ENCODE results near the gene PALLD.

PALLD gene

DNA sequence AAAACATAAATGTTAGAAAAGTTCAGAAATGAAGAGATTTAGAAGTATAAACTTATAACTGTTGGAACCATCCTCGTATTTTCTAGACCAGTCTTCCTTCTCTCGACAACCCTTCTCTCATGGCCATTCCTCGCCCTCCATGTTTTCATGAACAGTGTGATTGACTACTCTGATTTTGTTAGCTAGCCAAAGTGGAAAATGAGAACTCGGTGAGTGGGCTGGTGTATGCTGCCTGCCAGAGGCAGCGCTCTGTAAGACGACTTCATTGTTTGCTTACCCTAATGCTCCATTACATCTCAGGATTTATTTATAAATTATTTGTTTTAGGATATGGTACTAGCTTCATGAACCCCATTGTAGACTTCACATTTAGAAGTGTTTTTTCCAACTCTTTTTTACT, 360.2 kb downstream of the PALLD start:
- TF ChIP-seq, protein P1, sequence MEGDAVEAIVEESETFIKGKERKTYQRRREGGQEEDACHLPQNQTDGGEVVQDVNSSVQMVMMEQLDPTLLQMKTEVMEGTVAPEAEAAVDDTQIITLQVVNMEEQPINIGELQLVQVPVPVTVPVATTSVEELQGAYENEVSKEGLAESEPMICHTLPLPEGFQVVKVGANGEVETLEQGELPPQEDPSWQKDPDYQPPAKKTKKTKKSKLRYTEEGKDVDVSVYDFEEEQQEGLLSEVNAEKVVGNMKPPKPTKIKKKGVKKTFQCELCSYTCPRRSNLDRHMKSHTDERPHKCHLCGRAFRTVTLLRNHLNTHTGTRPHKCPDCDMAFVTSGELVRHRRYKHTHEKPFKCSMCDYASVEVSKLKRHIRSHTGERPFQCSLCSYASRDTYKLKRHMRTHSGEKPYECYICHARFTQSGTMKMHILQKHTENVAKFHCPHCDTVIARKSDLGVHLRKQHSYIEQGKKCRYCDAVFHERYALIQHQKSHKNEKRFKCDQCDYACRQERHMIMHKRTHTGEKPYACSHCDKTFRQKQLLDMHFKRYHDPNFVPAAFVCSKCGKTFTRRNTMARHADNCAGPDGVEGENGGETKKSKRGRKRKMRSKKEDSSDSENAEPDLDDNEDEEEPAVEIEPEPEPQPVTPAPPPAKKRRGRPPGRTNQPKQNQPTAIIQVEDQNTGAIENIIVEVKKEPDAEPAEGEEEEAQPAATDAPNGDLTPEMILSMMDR (IDR thresholded peaks at IDR 0.05; ENCODE audit: insufficient read depth, missing control alignments): no peak
- no peak for FAIRE-seq
- no peak for DNase-seq (ENCODE audit: insufficient read length, low spot score)

DNA sequence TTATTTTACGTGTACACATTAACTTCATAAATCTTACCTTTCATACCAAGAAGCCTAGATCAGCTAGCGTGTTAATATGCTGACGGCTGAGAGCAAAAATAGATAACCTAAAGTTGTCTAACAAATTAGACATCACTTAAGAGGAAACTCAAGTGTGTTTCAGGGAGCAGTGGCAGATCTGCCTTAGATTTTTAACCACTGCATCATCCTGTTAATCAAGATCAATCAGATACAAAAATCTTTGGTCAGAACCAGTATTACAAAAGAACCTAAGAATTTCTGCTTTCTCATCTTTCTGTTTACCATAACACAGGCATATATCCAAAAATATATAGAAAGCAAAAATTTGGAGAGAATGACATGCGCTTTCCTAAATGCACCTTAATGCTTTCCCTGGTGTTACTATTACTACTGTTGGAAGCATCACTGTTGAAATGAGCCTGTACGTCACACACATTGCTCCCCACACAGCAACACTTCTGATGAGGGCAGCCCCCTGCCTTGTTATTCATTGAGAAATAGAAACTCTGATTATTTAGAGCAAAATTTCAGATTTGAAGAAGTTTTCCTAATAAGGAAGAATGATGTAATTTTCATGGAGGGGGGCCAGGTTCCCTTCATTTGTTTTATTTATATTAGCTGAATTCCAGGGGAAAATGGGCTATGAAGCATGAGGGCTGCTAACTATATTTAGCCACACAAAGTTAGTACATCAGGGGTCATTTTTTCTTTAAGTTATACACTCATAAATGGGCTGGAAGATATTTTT, 360.9 kb downstream of the PALLD start:
- FAIRE-seq (no peak), DNase-seq (ENCODE audit: insufficient read length, low spot score) (no peak)
- TF ChIP-seq, protein P1 (IDR thresholded peaks at IDR 0.05; ENCODE audit: insufficient read depth, missing control alignments): no peak

DNA sequence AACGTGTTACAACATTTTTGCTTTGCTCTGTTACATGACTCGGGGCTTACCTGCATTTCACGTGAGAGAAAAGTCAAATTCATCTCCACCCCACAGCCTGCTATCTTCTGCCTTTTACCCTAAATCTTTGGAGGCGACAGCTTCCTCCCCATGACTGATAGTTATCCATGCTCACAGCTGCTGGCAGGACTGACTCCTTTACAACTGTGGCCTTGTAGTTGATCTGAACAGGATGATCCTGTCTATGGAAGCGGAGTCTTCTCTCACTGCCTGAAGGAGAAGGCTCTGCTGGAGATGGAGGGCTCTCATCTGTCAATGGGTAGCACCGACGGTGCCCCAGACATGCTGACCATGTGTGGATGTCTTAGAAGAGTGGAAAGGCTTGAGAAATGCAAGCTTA, 362.2 kb downstream of the PALLD start:
- no peak for FAIRE-seq
- DNase-seq (ENCODE audit: insufficient read length, low spot score): no peak
- TF ChIP-seq, protein P1 (IDR thresholded peaks at IDR 0.05; ENCODE audit: insufficient read depth, missing control alignments): no peak

DNA sequence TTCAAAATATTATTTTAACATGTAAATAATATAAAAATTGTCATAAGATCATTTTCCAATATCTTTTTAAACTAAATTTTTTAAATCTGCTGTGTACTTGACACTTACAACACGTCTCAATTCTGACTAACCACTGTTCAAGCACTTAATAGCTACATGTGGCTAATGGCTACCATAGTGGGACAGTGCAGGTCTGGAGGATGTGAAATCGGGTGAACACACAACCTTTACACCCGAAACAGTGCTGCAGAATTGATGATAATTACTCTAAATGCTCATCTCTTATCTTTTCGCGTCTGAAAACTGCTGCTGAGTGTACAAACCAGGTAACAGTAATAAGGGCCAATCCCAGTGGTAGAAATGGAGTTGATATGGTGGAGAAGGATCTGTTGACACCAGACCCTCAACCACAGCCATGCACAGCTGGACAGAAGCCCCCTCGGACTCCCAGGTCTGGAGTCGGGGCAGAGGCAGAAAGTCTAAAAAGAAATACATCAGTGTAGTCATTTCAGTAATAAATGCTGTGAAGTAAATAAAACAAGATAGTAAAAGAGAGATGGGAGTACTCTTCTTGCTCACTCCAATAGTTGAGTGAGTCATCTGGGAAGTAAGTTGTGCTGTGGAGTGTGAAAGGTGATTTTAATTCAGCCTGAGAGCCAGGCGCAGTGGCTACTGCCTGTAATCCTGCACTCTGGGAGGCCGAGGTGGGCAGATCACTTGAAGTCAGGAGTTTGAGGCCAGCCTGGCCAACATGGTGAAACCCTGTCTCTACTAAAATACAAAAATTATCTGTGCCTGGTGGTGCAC, 363.2 kb downstream of the PALLD start:
- DNase-seq (ENCODE audit: insufficient read length, low spot score) (no peak), FAIRE-seq (no peak)
- TF ChIP-seq, protein P1 (IDR thresholded peaks at IDR 0.05; ENCODE audit: insufficient read depth, missing control alignments): no peak

DNA sequence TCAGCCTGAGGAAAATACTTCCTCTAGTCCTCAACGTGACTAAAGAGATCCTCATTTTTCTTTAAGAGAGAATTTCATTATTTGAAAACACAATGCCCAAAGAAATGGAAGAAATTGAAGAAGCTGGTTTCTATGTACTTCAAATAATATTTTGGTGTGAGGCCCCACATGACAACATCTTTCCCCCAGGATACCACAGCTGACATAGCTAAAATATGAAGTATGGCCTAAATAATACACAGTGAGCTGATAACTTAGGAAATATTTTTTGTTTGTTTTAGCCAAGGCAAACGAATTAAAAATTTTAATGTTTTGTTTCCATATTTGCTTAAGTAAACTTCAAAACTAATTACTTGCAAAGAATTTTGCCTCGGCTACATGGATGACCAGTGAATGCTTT, 364.0 kb downstream of the PALLD start:
- no peak for FAIRE-seq
- DNase-seq (ENCODE audit: insufficient read length, low spot score): no peak
- TF ChIP-seq, protein P1 (IDR thresholded peaks at IDR 0.05; ENCODE audit: insufficient read depth, missing control alignments): no peak

DNA sequence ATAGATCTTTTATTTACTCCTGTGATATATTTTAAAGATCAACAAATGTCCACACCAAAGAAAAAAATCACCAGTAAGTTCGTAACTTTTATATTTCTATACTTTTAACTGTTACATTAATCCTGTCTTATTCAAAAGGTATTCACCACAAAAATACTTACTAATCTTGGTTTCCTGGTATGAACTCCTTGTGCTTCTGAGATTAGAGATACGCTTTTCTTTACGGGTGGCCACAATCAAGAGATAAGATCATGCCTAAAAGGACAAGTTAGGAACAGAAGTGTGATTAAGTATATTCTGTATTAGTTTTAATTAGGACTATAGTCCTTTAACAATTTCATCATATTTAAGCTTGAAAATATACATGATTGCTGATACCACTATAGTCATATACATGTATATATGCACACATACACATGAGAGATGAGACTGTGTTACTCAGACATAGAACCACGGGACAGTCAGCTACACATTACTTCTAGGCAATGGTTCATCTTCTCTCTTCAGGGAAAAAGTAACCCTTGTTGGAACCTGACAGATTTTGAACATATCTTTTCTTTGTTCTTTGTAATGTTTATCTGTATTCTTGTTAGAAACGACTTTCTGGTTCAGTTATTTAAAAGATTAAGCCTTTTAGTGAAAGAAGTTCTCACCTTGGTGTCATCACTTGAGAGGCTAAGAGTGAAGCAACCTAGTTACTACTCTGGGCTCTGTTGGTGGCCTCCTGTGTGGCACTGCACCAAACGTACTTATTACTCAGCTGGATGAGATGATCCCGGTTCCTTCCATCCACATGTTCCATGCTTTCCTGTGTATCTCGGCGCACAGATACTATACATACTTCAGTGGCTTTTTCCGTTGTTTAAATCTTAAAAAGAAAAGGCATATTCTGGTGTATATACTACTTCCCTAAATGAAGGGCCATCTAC, 367.1 kb downstream of the PALLD start:
- TF ChIP-seq, protein P1 (IDR thresholded peaks at IDR 0.05; ENCODE audit: insufficient read depth, missing control alignments): no peak
- DNase-seq (ENCODE audit: insufficient read length, low spot score) (no peak), FAIRE-seq (no peak)

Data from D721Med (cell line).